ENCODE measurements around the gene PHF14.

- TF ChIP-seq CTCF (IDR thresholded peaks at IDR 0.05) (no peak), POLR2A (IDR thresholded peaks at IDR 0.05) (no peak)
Observed at GRCh38 chr7:11175887-11176286, 202.2 kb downstream of the PHF14 start.
